ENCODE results near the gene DDX43.

- TF ChIP-seq CTCF (IDR thresholded peaks at IDR 0.05) (no peak), POLR2A (IDR thresholded peaks at IDR 0.05) (no peak)
Observed at GRCh38 chr6:73371984-73372383, 22.6 kb upstream of the DDX43 start.
